ENCODE data around the gene KMT5B. TPM values are rescaled to one million over a fixed set of nuclear protein-coding genes. Genes with fewer than 3 reads are reported as not detected.

The KMT5B gene
- total RNA-seq, 1 donor from 2014 or later: 17.5 TPM

GRCh38 chr11:68212421-68213134, 518 bp downstream of the KMT5B start:
- peak overlapping the region; percentile 84 for H3K4me3 ChIP-seq (ENCODE audit: low read depth, low read length)
- TF ChIP-seq CTCF (conservative IDR thresholded peaks at IDR 0.05; ENCODE audit: low read depth, low read length): peak; percentile 22
- no peak for DNase-seq (ENCODE audit: low read depth)

- DNase-seq (ENCODE audit: low read depth): no peak
- peak overlapping the region; percentile 79 for H3K4me3 ChIP-seq (ENCODE audit: low read depth, low read length)
- TF ChIP-seq CTCF (conservative IDR thresholded peaks at IDR 0.05; ENCODE audit: low read depth, low read length): no peak
Observed at GRCh38 chr11:68211546-68211945, 1.6 kb downstream of the KMT5B start.

DNA sequence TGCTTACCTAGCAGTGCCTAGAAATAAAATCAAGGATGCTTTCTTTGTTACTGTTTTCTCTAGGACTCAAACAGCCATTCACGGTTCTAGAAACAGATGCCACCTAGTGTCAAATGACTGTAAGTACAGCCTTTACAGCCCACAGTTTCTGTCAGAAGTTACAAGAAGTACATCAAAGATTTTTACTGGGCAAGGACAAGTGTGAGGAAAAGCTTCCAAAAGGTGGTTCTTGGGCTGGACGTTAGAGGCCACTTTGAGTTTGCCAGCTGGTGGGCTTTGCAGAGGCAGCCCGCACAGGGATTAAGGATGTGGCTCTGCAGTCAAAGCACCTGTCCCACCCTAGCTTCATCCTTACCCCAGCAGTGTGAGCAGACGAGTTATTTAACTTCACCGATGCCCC, 6.9 kb downstream of the KMT5B start:
- peak; percentile 87 for TF ChIP-seq CTCF (conservative IDR thresholded peaks at IDR 0.05; ENCODE audit: low read depth, low read length)
- H3K4me3 ChIP-seq (ENCODE audit: low read depth, low read length): no peak overlapping the region
- no peak for DNase-seq (ENCODE audit: low read depth)

GRCh38 chr11:68204402-68204801, 8.7 kb downstream of the KMT5B start:
- DNase-seq (ENCODE audit: low read depth): no peak
- TF ChIP-seq CTCF (conservative IDR thresholded peaks at IDR 0.05; ENCODE audit: low read depth, low read length): no peak
- H3K4me3 ChIP-seq (ENCODE audit: low read depth, low read length): no peak overlapping the region

DNA sequence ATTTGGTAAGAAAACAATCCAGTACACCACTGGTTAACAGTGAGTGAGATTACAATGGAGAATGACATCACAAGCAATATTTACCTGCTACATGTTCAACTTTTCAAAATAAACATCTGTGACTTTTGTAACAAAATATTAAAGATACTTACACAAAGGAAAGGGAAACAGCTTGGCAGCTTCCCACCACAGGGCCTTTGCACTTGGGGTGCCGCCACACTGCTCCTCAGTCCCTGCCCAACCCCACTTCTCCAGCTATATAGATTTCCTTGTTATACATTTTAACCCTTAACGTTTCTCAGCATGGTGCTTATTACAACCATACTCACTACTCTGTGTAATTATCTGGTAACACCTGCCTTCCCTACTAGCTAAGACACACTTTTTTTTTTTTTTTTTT, 10.9 kb downstream of the KMT5B start:
- no peak for DNase-seq (ENCODE audit: low read depth)
- H3K4me3 ChIP-seq (ENCODE audit: low read depth, low read length): no peak overlapping the region
- no peak for TF ChIP-seq CTCF (conservative IDR thresholded peaks at IDR 0.05; ENCODE audit: low read depth, low read length)

GRCh38 chr11:68201492-68201891, 11.6 kb downstream of the KMT5B start:
- H3K4me3 ChIP-seq (ENCODE audit: low read depth, low read length): no peak overlapping the region
- no peak for DNase-seq (ENCODE audit: low read depth)
- TF ChIP-seq CTCF (conservative IDR thresholded peaks at IDR 0.05; ENCODE audit: low read depth, low read length): no peak

- no peak for TF ChIP-seq CTCF (conservative IDR thresholded peaks at IDR 0.05; ENCODE audit: low read depth, low read length)
- H3K4me3 ChIP-seq (ENCODE audit: low read depth, low read length): no peak overlapping the region
Observed at GRCh38 chr11:68200639-68201038, 12.5 kb downstream of the KMT5B start.

More at GRCh38 chr11:68200639-68201038, 12.5 kb downstream of the KMT5B start:
- DNase-seq (ENCODE audit: low read depth): no peak

Measured in epithelial cell of proximal tubule (primary cell).